HCT116 (cell line): ENCODE results near the gene WASHC3. TPM values are rescaled to one million over a fixed set of nuclear protein-coding genes. Genes with fewer than 3 reads are reported as not detected.

Experiments
- ATAC-seq: fragments of 200-7000 bp; cut with Tn5 transposase; 2 replicates; pipeline ENCODE4 v1.9.1; 2020; ENCODE audit warnings: mild to moderate bottlenecking, moderate library complexity
- BruUV-seq: library from RNA; stranded (reverse); fragments of 400-500 nt; replicated peaks from 2 replicates; lab custom pipeline; 2021; lab: Mats Ljungman, UMichigan
- CTCF ChIA-PET: fragments of 300-600 bp; sonication (Branson Sonifier 250); formaldehyde crosslinking; loops from one replicate; lab custom pipeline; 2021; ENCODE audit warnings: antibody characterized with exemption; lab: Charles Lee
- POLR2A ChIA-PET: fragments of 300-600, 350-600 bp; sonication (Branson Sonifier 250); formaldehyde crosslinking; loops from one replicate; lab custom pipeline; 2021; ENCODE audit warnings: antibody characterized with exemption; lab: Charles Lee
- RAD21 ChIA-PET, 2 experiments: fragments of 300-600 bp; sonication (Branson Sonifier 250); formaldehyde crosslinking; loops; one replicate each; lab custom pipeline; 2023; ENCODE audit warnings: low total read pairs in 2 of 2; ENCODE audit not compliant: uncharacterized antibody in 2 of 2, unreplicated experiment in 2 of 2, low non-redundant PET in 1 of 2; lab: Charles Lee
- DNase-seq: peaks from one replicate; pipeline ENCODE4 v3.0.0-alpha.2; 2010; ENCODE audit warnings: low read depth, low spot score
- H2AFZ ChIP-seq: fragments of 200-600 bp; shearing (Covaris generic), sonication (generic); 2 replicates; pipeline ENCODE4 v1.6.1; 2017; ENCODE audit warnings: low read depth, mixed run types, mixed read lengths, antibody characterized with exemption, low read length; ENCODE audit not compliant: poor library complexity, severe bottlenecking
- H3K27ac ChIP-seq: 2 replicates; pipeline ENCODE4 v1.5.1; 2012; ENCODE audit warnings: low read depth, low read length
- H3K27me3 ChIP-seq: fragments of 200-600 bp; sonication (generic); 2 replicates; pipeline ENCODE4 v1.6.1; 2016; ENCODE audit warnings: mixed run types, low read length, mixed read lengths; ENCODE audit not compliant: insufficient read depth
- H3K36me3 ChIP-seq, 2 experiments: fragments of 200-500 bp in 1 of 2; fragments of 200-600 bp in 1 of 2; sonication (Bioruptor generic) in 1 of 2; sonication (generic) in 1 of 2; 2 replicates each; pipeline versions ENCODE4 v1.5.1 to v1.6.1; 2014 to 2016; ENCODE audit warnings: low read length in 2 of 2, inconsistent platforms in 1 of 2, mixed read lengths in 1 of 2, mixed run types in 1 of 2; ENCODE audit not compliant: insufficient read depth in 2 of 2, control insufficient read depth in 1 of 2
- H3K4me1 ChIP-seq, 2 experiments: fragments of 200-600 bp in 1 of 2; sonication (generic) in 1 of 2; 2 replicates each; pipeline versions ENCODE4 v1.5.1 to v1.6.1; 2012 to 2017; ENCODE audit warnings: low read length in 2 of 2, inconsistent platforms in 1 of 2, mild to moderate bottlenecking in 1 of 2, mixed read lengths in 1 of 2, mixed run types in 1 of 2, moderate library complexity in 1 of 2; ENCODE audit not compliant: insufficient read depth in 2 of 2, control insufficient read depth in 1 of 2
- H3K4me2 ChIP-seq: fragments of 200-600 bp; sonication (generic); 2 replicates; pipeline ENCODE4 v1.6.1; 2017; ENCODE audit warnings: mixed run types, low read length, mixed read lengths
- H3K4me3 ChIP-seq, 2 experiments: fragments of 200-600 bp in 1 of 2; sonication (generic) in 1 of 2; replicated peaks in 1 of 2; 2 replicates each; pipeline ENCODE4 v1.5.1; 2011 to 2016; ENCODE audit warnings: low read length in 2 of 2, control low read depth in 1 of 2, low read depth in 1 of 2, mild to moderate bottlenecking in 1 of 2, mixed read lengths in 1 of 2, mixed run types in 1 of 2
- H3K79me2 ChIP-seq: fragments of 200-600 bp; sonication (generic); 2 replicates; pipeline ENCODE4 v1.6.1; 2017; ENCODE audit warnings: mild to moderate bottlenecking, mixed run types, low read length, moderate library complexity, mixed read lengths; ENCODE audit not compliant: insufficient read depth
- H3K9ac ChIP-seq: fragments of 200-600 bp; sonication (generic); 2 replicates; pipeline ENCODE4 v1.6.1; 2016; ENCODE audit warnings: low read length, mixed read lengths
- H3K9me2 ChIP-seq: fragments of 200-600 bp; sonication (generic), shearing (Covaris generic); 2 replicates; pipeline ENCODE4 v1.6.1; 2017; ENCODE audit warnings: mixed run types, mild to moderate bottlenecking, moderate library complexity; ENCODE audit not compliant: insufficient read depth
- H3K9me3 ChIP-seq, 2 experiments: fragments of 200-500 bp in 1 of 2; fragments of 200-600 bp in 1 of 2; sonication (Bioruptor generic) in 1 of 2; sonication (generic) in 1 of 2; 2 replicates each; pipeline ENCODE4 v1.6.1; 2014 to 2017; ENCODE audit warnings: low read length in 2 of 2, mixed read lengths in 2 of 2, inconsistent platforms in 1 of 2, low read depth in 1 of 2, mild to moderate bottlenecking in 1 of 2, mixed run types in 1 of 2, moderate library complexity in 1 of 2; ENCODE audit not compliant: control insufficient read depth in 1 of 2, insufficient read depth in 1 of 2
- H4K20me1 ChIP-seq: fragments of 200-600 bp; sonication (generic), shearing (Covaris generic); 2 replicates; pipeline ENCODE4 v1.6.1; 2017; ENCODE audit warnings: mixed run types, mild to moderate bottlenecking, moderate library complexity; ENCODE audit not compliant: insufficient read depth
- CEBPB ChIP-seq: IDR thresholded peaks from 2 replicates; pipeline ENCODE4 v1.6.1; 2012; ENCODE audit warnings: low read depth
- EGR1 ChIP-seq: IDR thresholded peaks from 2 replicates; pipeline ENCODE4 v1.6.1; 2012; ENCODE audit warnings: low read depth
- EZH2 ChIP-seq: fragments of 200-600 bp; sonication (generic); IDR thresholded peaks from 2 replicates; pipeline ENCODE4 v1.6.1; 2017; ENCODE audit warnings: antibody characterized with exemption, mixed run types
- FOSL1 ChIP-seq: IDR thresholded peaks from 2 replicates; pipeline ENCODE4 v1.6.1; 2012; ENCODE audit warnings: low read depth
- JUND ChIP-seq: IDR thresholded peaks from 2 replicates; pipeline ENCODE4 v1.6.1; 2012
- POLR2AphosphoS5 ChIP-seq: IDR thresholded peaks from 2 replicates; pipeline ENCODE4 v1.6.1; 2011; ENCODE audit warnings: mild to moderate bottlenecking, low read depth, low read length, moderate library complexity
- RAD21 ChIP-seq: IDR thresholded peaks from 2 replicates; pipeline ENCODE4 v1.6.1; 2012; ENCODE audit warnings: low read depth, mild to moderate bottlenecking
- SP1 ChIP-seq: IDR thresholded peaks from 2 replicates; pipeline ENCODE4 v1.6.1; 2012; ENCODE audit warnings: low read depth
- SRF ChIP-seq: IDR thresholded peaks from 2 replicates; pipeline ENCODE4 v1.6.1; 2012; ENCODE audit warnings: low read depth
- TCF7L2 ChIP-seq: IDR thresholded peaks from 2 replicates; pipeline ENCODE4 v1.7.0; 2011; ENCODE audit warnings: borderline replicate concordance, inconsistent platforms; ENCODE audit not compliant: insufficient read depth, insufficient read length; ENCODE audit errors: extremely low read depth
- YY1 ChIP-seq: IDR thresholded peaks from 2 replicates; pipeline ENCODE4 v1.6.1; 2011; ENCODE audit warnings: low read length, low read depth, moderate library complexity, mild to moderate bottlenecking; ENCODE audit not compliant: insufficient replicate concordance; ENCODE audit errors: extremely low read depth
- ZBTB33 ChIP-seq: IDR thresholded peaks from 2 replicates; pipeline ENCODE4 v1.6.1; 2011; ENCODE audit warnings: mild to moderate bottlenecking, low read length, moderate library complexity; ENCODE audit not compliant: insufficient replicate concordance; ENCODE audit errors: extremely low read depth
- intact Hi-C: fragments of 100-400 bp; cut with micrococcal nuclease; formaldehyde crosslinking; loops from 2 replicates; pipeline ENCODE4 v1.10.0; 2022
- total RNA-seq: library from RNA; stranded (reverse); gene quantifications from one replicate; pipeline ENCODE4 v1.2.1, GENCODE V29; 2021; ENCODE audit not compliant: unreplicated experiment

Gene WASHC3
- total RNA-seq, 1 experiment from 2014 or later, result 15.6 TPM

DNA sequence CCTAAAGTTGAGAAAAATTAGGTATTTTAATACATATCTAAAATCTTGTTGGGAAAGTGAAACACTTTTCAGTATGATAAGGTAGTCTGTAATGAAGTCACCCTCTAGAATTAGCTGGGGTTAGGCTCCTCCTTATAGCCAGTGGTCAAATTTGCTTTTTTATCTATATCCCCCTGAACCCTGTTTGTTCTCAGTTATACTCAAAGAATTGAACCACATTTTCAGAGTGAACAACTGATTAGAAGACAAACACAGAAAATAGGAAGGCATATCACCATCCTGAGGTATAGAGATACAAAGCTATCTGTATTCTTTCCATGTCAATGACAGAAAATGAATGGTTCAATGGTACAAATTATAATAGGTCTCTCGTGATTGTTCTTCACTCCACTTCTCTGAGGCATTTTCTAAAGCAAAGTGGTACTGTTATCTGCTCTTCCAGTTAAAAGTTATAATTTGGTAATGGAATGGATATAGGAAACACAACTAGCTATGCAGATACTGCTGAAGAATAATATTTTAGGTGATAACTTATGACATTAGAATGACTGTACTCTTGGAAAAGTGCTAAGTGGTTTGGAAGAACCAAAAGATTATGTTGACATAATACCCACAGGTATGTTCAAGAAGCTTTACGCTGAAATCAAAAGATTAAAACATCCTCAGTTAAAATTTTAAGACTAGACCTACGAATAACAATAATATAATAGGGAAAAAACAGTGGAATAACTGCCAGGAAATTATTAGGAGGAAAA lies 27.6 kb downstream of the WASHC3 start:
- Histone ChIP-seq H2AFZ (no peak overlapping the region), H4K20me1 (no peaks in the 10 kb centered on the region), H3K79me2 (no peaks in the 10 kb centered on the region), H3K27ac (no peak overlapping the region), H3K9me3 (no peaks in the 10 kb centered on the region), H3K9ac (no peak overlapping the region), H3K4me2 (no peak overlapping the region), H3K9me2 (no peaks in the 10 kb centered on the region), H3K27me3 (no peaks in the 10 kb centered on the region), H3K4me1 (no peaks in the 10 kb centered on the region), H3K4me3 (no peak overlapping the region), H3K36me3 (peaks cover 0 to 2% of the 10 kb centered on the region in 2 experiments; a peak in 1 of 4 replicates)
- intact Hi-C loops, result no loop called here
- no TSS peak for BruUV-seq
- CTCF ChIA-PET, result no interaction called here
- TF ChIP-seq ZBTB33 (no peak), SP1 (no peak), EZH2 (no peak), EGR1 (no peak), CEBPB (no peak), SRF (no peak), TCF7L2 (no peak), FOSL1 (no peak), RAD21 (no peak), YY1 (no peak), POLR2AphosphoS5 (no peak), JUND (no peak)
- RAD21 ChIA-PET, result no interaction called here
- DNase-seq (no peak), ATAC-seq (no peak)
- POLR2A ChIA-PET, result no interaction called here
